SIG-M5 treated with dmso at 0.1 percent for 504 hours (cell line): ENCODE data around the gene TBATA.
"Not testable (repeated sequence)": the region's sequence is repeated elsewhere in the genome, so short reads cannot be mapped to it uniquely, and the experiment has no call there.

Experiments
- DNase-seq: peaks from one replicate; lab custom pipeline; 2025; ENCODE audit not compliant: unreplicated experiment; lab: John Stamatoyannopoulos, UW

The TBATA gene

GRCh38 chr10:70779511-70780369 lies 5.4 kb downstream of the TBATA start:
- peak; percentile 20 for DNase-seq

GRCh38 chr10:70779088-70779487 lies 6.1 kb downstream of the TBATA start:
- DNase-seq, result no peak

- DNase-seq, result no peak
Measured at GRCh38 chr10:70778267-70778924, 6.8 kb downstream of the TBATA start.

GRCh38 chr10:70777063-70777875 lies 7.9 kb downstream of the TBATA start:
- no peak for DNase-seq

- no peak for DNase-seq
Measured at GRCh38 chr10:70776455-70777005, 8.6 kb downstream of the TBATA start.

GRCh38 chr10:70775679-70776454 lies 9.3 kb downstream of the TBATA start:
- no peak for DNase-seq

GRCh38 chr10:70774810-70775678 lies 10.1 kb downstream of the TBATA start:
- no peak for DNase-seq

- DNase-seq, result no peak
Measured at GRCh38 chr10:70773965-70774809, 11.0 kb downstream of the TBATA start.

GRCh38 chr10:70773461-70773860 lies 11.7 kb downstream of the TBATA start:
- no peak for DNase-seq

GRCh38 chr10:70772627-70773026 lies 12.6 kb downstream of the TBATA start:
- no peak for DNase-seq

GRCh38 chr10:70771311-70772194 lies 13.6 kb downstream of the TBATA start:
- no peak for DNase-seq

GRCh38 chr10:70770516-70770915 lies 14.7 kb downstream of the TBATA start:
- not testable (repeated sequence) for DNase-seq

- DNase-seq, result no peak
Measured at GRCh38 chr10:70770001-70770400, 15.2 kb downstream of the TBATA start.

GRCh38 chr10:70769121-70769520 lies 16.1 kb downstream of the TBATA start:
- DNase-seq, result no peak

- not testable (repeated sequence) for DNase-seq
Measured at GRCh38 chr10:70768026-70768685, 17.0 kb downstream of the TBATA start.

- DNase-seq, result no peak
Measured at GRCh38 chr10:70765794-70766594, 19.2 kb downstream of the TBATA start.
